Smooth muscle cell (in vitro differentiated cells): ENCODE data around the gene DTD2. TPM values are rescaled to one million over a fixed set of nuclear protein-coding genes. Genes with fewer than 3 reads are reported as not detected.

Experiments
- DNase-seq: peaks from one replicate; lab custom pipeline; 2025; ENCODE audit not compliant: unreplicated experiment; lab: John Stamatoyannopoulos, UW
- H2AFZ ChIP-seq: fragments of 200-600 bp; sonication (generic); 2 replicates; pipeline ENCODE4 v1.6.0; 2016; ENCODE audit warnings: antibody characterized with exemption, low read depth, mild to moderate bottlenecking
- H3F3A ChIP-seq: fragments of 200-600 bp; sonication (generic); 2 replicates; pipeline ENCODE4 v1.6.0; 2017; ENCODE audit warnings: antibody characterized with exemption, low read depth
- H3K27ac ChIP-seq: fragments of 200-600 bp; sonication (generic); 2 replicates; pipeline ENCODE4 v1.5.1; 2016; ENCODE audit warnings: low read depth, mild to moderate bottlenecking
- H3K27me3 ChIP-seq: fragments of 200-600 bp; sonication (generic); 2 replicates; pipeline ENCODE4 v1.6.1; 2016; ENCODE audit warnings: low read depth, mild to moderate bottlenecking
- H3K36me3 ChIP-seq: fragments of 200-600 bp; sonication (generic); 2 replicates; pipeline ENCODE4 v1.5.1; 2016; ENCODE audit warnings: low read depth
- H3K4me1 ChIP-seq: fragments of 200-600 bp; sonication (generic); 2 replicates; pipeline ENCODE4 v1.5.1; 2016; ENCODE audit warnings: low read depth
- H3K4me2 ChIP-seq: fragments of 200-600 bp; sonication (generic); 2 replicates; pipeline ENCODE4 v1.6.0; 2016; ENCODE audit warnings: mild to moderate bottlenecking
- H3K4me3 ChIP-seq: fragments of 200-600 bp; sonication (generic); 2 replicates; pipeline ENCODE4 v1.5.1; 2016; ENCODE audit warnings: mild to moderate bottlenecking
- H3K79me2 ChIP-seq: fragments of 200-600 bp; sonication (generic); 2 replicates; pipeline ENCODE4 v1.6.0; 2016; ENCODE audit warnings: low read depth, mild to moderate bottlenecking
- H3K9ac ChIP-seq: fragments of 200-600 bp; sonication (generic); 2 replicates; pipeline ENCODE4 v1.6.0; 2016; ENCODE audit warnings: low read depth
- H3K9me3 ChIP-seq: fragments of 200-600 bp; sonication (generic); replicated peaks from 2 replicates; pipeline ENCODE4 v1.5.1; 2016; ENCODE audit warnings: low read depth
- H4K20me1 ChIP-seq: fragments of 200-600 bp; sonication (generic); 2 replicates; pipeline ENCODE4 v1.6.0; 2016; ENCODE audit warnings: low read depth
- CTCF ChIP-seq: fragments of 200-600 bp; sonication (generic); IDR thresholded peaks from 2 replicates; pipeline ENCODE4 v1.5.1; 2017; ENCODE audit warnings: borderline replicate concordance, mild to moderate bottlenecking, antibody characterized with exemption; ENCODE audit not compliant: insufficient read depth, poor library complexity, severe bottlenecking
- WGBS: methylation state at CpG from one replicate; pipeline ENCODE4 v1.1.7; 2016; ENCODE audit warnings: low lambda C conversion rate; 5-methylcytosine and 5-hydroxymethylcytosine counted together
- polyA plus RNA-seq: library from polyadenylated mRNA; unstranded; fragments of >200 nt; fragmentation: Nextera tagmentation; extraction: Ambion mirVana; gene quantifications from 2 replicates; pipeline ENCODE4 v1.2.1, GENCODE V29; 2016
- total RNA-seq: library from RNA; depleted of rRNA; stranded (reverse); fragments of >200 nt; gene quantifications from 2 replicates; pipeline ENCODE4 v1.2.3, GENCODE V29; 2014

Gene DTD2
- total and polyA plus RNA-seq, 2 experiments from 2014 or later = 8.6 to 30.4 TPM

GRCh38 chr14:31461545-31461944 is 4.2 kb upstream of the DTD2 start:
- WGBS = 96% methylated on average over 3 of the region's 3 CpGs
- Histone ChIP-seq H3K36me3 (no peaks in the 10 kb centered on the region), H3K27ac (no peak overlapping the region), H2AFZ (peak overlapping the region; percentile 64), H3F3A (no peaks in the 10 kb centered on the region), H3K27me3 (no peaks in the 10 kb centered on the region), H3K9me3 (no peaks in the 10 kb centered on the region), H3K9ac (no peak overlapping the region), H3K4me3 (no peak overlapping the region), H4K20me1 (no peaks in the 10 kb centered on the region), H3K4me1 (peaks cover 2% of the 10 kb centered on the region), H3K4me2 (no peak overlapping the region), H3K79me2 (peaks cover under 1% of the 10 kb centered on the region)
- TF ChIP-seq CTCF = no peak
- DNase-seq = no peak

- Histone ChIP-seq H3F3A (no peaks in the 10 kb centered on the region), H2AFZ (peak overlapping the region; percentile 88), H3K4me1 (peaks cover 7% of the 10 kb centered on the region), H3K9ac (peak overlapping the region; percentile 33), H3K9me3 (no peaks in the 10 kb centered on the region), H3K27me3 (no peaks in the 10 kb centered on the region), H3K79me2 (peaks cover 22% of the 10 kb centered on the region), H3K4me3 (peak overlapping the region; percentile 74), H4K20me1 (no peaks in the 10 kb centered on the region), H3K4me2 (peak overlapping the region; percentile 93), H3K36me3 (no peaks in the 10 kb centered on the region), H3K27ac (no peak overlapping the region)
- WGBS = 68% methylated on average over 11 of the region's 11 CpGs
- TF ChIP-seq CTCF = no peak
- DNase-seq = no peak
Measured at GRCh38 chr14:31457665-31458659, 656 bp upstream of the DTD2 start.

GRCh38 chr14:31449971-31450610 is 7.2 kb downstream of the DTD2 start:
- Histone ChIP-seq H3K9me3 (no peaks in the 10 kb centered on the region), H3K4me1 (no peaks in the 10 kb centered on the region), H3F3A (no peaks in the 10 kb centered on the region), H3K27ac (no peak overlapping the region), H3K79me2 (peaks cover 8% of the 10 kb centered on the region), H3K4me3 (no peak overlapping the region), H3K9ac (no peak overlapping the region), H3K36me3 (no peaks in the 10 kb centered on the region), H3K4me2 (no peak overlapping the region), H2AFZ (no peak overlapping the region), H4K20me1 (no peaks in the 10 kb centered on the region), H3K27me3 (no peaks in the 10 kb centered on the region)
- DNase-seq = no peak
- WGBS = 87% methylated on average over 2 of the region's 2 CpGs
- TF ChIP-seq CTCF = peak; percentile 47
